A549 (cell line): ENCODE measurements around the gene MAP2K6. TPM values are rescaled to one million over a fixed set of nuclear protein-coding genes. Genes with fewer than 3 reads are reported as not detected.

ENCODE experiments used
- ATAC-seq, 2 experiments: fragments of 200-7000 bp in 1 of 2; fragments of >200 bp in 1 of 2; cut with Nextera tagmentation in 1 of 2; cut with Tn5 transposase in 1 of 2; 3 replicates each; pipeline versions ENCODE4 v1.8.0 to v1.9.1; 2018 to 2020; ENCODE audit warnings: mild to moderate bottlenecking in 1 of 2, moderate library complexity in 1 of 2
- CTCF ChIA-PET: fragments of 300-600 bp; sonication (Branson Sonifier 250); formaldehyde crosslinking; extraction: SDS; loops from one replicate; lab custom pipeline; 2021; ENCODE audit warnings: antibody characterized with exemption, inconsistent platforms; lab: Yijun Ruan, JAX
- POLR2A ChIA-PET: fragments of 350-600 bp; formaldehyde crosslinking; extraction: SDS; loops from one replicate; lab custom pipeline; 2021; ENCODE audit warnings: antibody characterized with exemption, inconsistent platforms; lab: Yijun Ruan, JAX
- DNase-seq, 2 experiments: peaks; one replicate each; pipeline versions ENCODE4 v3.0.0 to v3.0.0-alpha.2; 2011 to 2016; ENCODE audit warnings: low read depth in 1 of 2, low spot score in 1 of 2
- FAIRE-seq: peaks from 2 replicates; lab custom pipeline; 2011; peaks lifted over from hg19 to GRCh38; lab: Jason Lieb, UNC
- H3K27ac ChIP-seq, 2 experiments: fragments of >200 bp; sonication (Bioruptor Twin); formaldehyde crosslinking; 3 replicates each; pipeline ENCODE4 v1.5.1; 2016 to 2017
- H3K4me1 ChIP-seq: fragments of >200 bp; sonication (Bioruptor Twin); formaldehyde crosslinking; 3 replicates; pipeline ENCODE4 v1.6.1; 2016
- H3K4me2 ChIP-seq: fragments of >200 bp; sonication (Bioruptor Twin); formaldehyde crosslinking; 3 replicates; pipeline ENCODE4 v1.6.1; 2016
- H3K4me3 ChIP-seq: fragments of >200 bp; sonication (Bioruptor Twin); formaldehyde crosslinking; 3 replicates; pipeline ENCODE4 v1.5.1; 2016
- H3K9me3 ChIP-seq: fragments of >200 bp; sonication (Bioruptor Twin); formaldehyde crosslinking; 3 replicates; pipeline ENCODE4 v1.6.1; 2016
- CEBPB ChIP-seq, 2 experiments: fragments of >200 bp in 1 of 2; sonication (Bioruptor Twin) in 1 of 2; formaldehyde crosslinking in 1 of 2; IDR thresholded peaks; 2 replicates each; pipeline ENCODE4 v1.6.1; 2012 to 2016
- CHD4 ChIP-seq: fragments of 200-600 bp; sonication (generic); IDR thresholded peaks from 2 replicates; pipeline ENCODE4 v1.6.1; 2016; ENCODE audit warnings: antibody characterized with exemption, mild to moderate bottlenecking, borderline replicate concordance
- EHF ChIP-seq: fragments of 250-450 bp; sonication (Bioruptor Pico); IDR thresholded peaks from 2 replicates; pipeline ENCODE4 v1.5.0; 2020; ENCODE audit warnings: mild to moderate bottlenecking
- EP300 ChIP-seq, 2 experiments: fragments of >200 bp; sonication (Bioruptor Twin); formaldehyde crosslinking; IDR thresholded peaks; 2 replicates in 1 of 2; 3 replicates in 1 of 2; pipeline ENCODE4 v1.6.1; 2016 to 2017
- ESRRA ChIP-seq: fragments of 150-350 bp; IDR thresholded peaks from 2 replicates; pipeline ENCODE4 v1.6.1; 2014; ENCODE audit warnings: mild to moderate bottlenecking, low read length, borderline replicate concordance
- HOXB13 ChIP-seq: fragments of 250-450 bp; sonication (Bioruptor Pico); IDR thresholded peaks from 2 replicates; pipeline ENCODE4 v1.5.0; 2020; ENCODE audit warnings: low read depth, mild to moderate bottlenecking, moderate library complexity
- KDM1A ChIP-seq: fragments of 200-600 bp; sonication (generic); IDR thresholded peaks from 2 replicates; pipeline ENCODE4 v1.6.1; 2016; ENCODE audit warnings: low read depth, mild to moderate bottlenecking
- MAFK ChIP-seq: fragments of 450-650 bp; IDR thresholded peaks from 2 replicates; pipeline ENCODE4 v1.6.1; 2014; ENCODE audit not compliant: partially characterized antibody
- NFE2L2 ChIP-seq: fragments of 150-350 bp; conservative IDR thresholded peaks from 2 replicates; pipeline ENCODE4 v1.6.1; 2014; ENCODE audit warnings: low read length
- NPAS2 ChIP-seq: fragments of 250-450 bp; sonication (Bioruptor Pico); IDR thresholded peaks from 2 replicates; pipeline ENCODE4 v1.8.0; 2022; ENCODE audit warnings: mild to moderate bottlenecking, moderate library complexity, borderline replicate concordance
- RCOR1 ChIP-seq: fragments of 150-350 bp; IDR thresholded peaks from 2 replicates; pipeline ENCODE4 v1.6.1; 2014; ENCODE audit warnings: antibody characterized with exemption, low read length, low read depth
- TP53 ChIP-seq: fragments of 250-450 bp; sonication (Bioruptor Pico); IDR thresholded peaks from 2 replicates; pipeline ENCODE4 v1.5.0; 2021; ENCODE audit warnings: mild to moderate bottlenecking, moderate library complexity
- ZNF302 ChIP-seq: fragments of 250-450 bp; sonication (Bioruptor Pico); IDR thresholded peaks from 2 replicates; pipeline ENCODE4 v1.9.0; 2021; ENCODE audit warnings: inconsistent platforms, mild to moderate bottlenecking, moderate library complexity
- WGBS: methylation state at CpG from one replicate; pipeline ENCODE4 v1.1.6; 2017; ENCODE audit errors: missing lambda C conversion rate; 5-methylcytosine and 5-hydroxymethylcytosine counted together
- polyA plus RNA-seq, 4 experiments: library from polyadenylated mRNA; depleted of rRNA in 3 of 4; stranded (reverse); fragments of >200 nt; fragmentation: RNase III in 1 of 4; extraction: RNeasy Plus Mini Kit Qiagen cat#74134 plus additional on column Dnase treatment in 1 of 4; gene quantifications; 2 replicates in 3 of 4; 3 replicates in 1 of 4; pipeline ENCODE4 v1.2.3, GENCODE V29; 2011 to 2017
- TF ChIP-seq, protein P1 (sequence below): IDR thresholded peaks from 2 replicates; pipeline ENCODE4 v1.6.1; 2012
- TF ChIP-seq, protein P2 (sequence below): fragments of 250-450 bp; sonication (Bioruptor Pico); IDR thresholded peaks from 2 replicates; pipeline ENCODE4 v1.5.0; 2020; ENCODE audit warnings: low read depth, mild to moderate bottlenecking, moderate library complexity
- TF ChIP-seq, protein P3 (sequence below): fragments of >200 bp; sonication (Bioruptor Twin); formaldehyde crosslinking; IDR thresholded peaks from 3 replicates; pipeline ENCODE4 v1.5.1; 2016
- TF ChIP-seq, protein P4 (sequence below): IDR thresholded peaks from 2 replicates; pipeline ENCODE4 v1.6.1; 2012

The MAP2K6 gene
- polyA plus RNA-seq, 2 of the 4 experiments (the other 2 are of a cell fraction) = 20.2 to 20.7 TPM

DNA sequence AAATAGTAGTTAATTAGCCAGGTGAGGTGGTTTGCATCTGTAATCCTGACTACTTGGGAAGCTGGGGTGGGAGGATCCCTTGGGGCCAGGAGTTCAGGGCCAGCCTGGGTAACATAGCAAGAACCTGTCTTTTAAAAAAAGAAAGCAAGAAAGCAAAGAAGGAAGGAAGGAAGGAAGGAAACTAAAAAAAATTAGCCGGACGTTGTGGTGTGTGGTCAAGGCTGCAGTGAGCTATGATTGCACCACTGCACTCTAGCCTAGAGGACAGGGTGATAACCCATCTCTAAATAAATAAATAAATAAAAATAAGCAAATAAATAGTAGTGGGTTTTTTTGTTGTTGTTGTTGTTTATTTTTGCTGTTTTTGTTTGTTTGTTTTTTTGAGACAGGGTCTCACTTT lies 39.3 kb upstream of the MAP2K6 start:
- Histone ChIP-seq H3K27ac (no peak overlapping the region), H3K9me3 (no peaks in the 10 kb centered on the region), H3K4me1 (no peaks in the 10 kb centered on the region), H3K4me3 (no peak overlapping the region), H3K4me2 (no peak overlapping the region)
- 91% methylated on average over 2 of the region's 2 CpGs for WGBS
- no peak for TF ChIP-seq RCOR1
- no peak for TF ChIP-seq TP53 (CRISPR knock-in tag)
- TF ChIP-seq, protein P1, sequence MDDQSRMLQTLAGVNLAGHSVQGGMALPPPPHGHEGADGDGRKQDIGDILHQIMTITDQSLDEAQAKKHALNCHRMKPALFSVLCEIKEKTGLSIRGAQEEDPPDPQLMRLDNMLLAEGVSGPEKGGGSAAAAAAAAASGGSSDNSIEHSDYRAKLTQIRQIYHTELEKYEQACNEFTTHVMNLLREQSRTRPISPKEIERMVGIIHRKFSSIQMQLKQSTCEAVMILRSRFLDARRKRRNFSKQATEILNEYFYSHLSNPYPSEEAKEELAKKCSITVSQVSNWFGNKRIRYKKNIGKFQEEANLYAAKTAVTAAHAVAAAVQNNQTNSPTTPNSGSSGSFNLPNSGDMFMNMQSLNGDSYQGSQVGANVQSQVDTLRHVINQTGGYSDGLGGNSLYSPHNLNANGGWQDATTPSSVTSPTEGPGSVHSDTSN = no peak
- no peak for TF ChIP-seq HOXB13 (CRISPR knock-in tag)
- no peak for TF ChIP-seq ZNF302 (CRISPR knock-in tag)
- no peak for TF ChIP-seq CEBPB (IDR thresholded peaks at IDR 0.05)
- no peak for TF ChIP-seq KDM1A
- DNase-seq (no peak), FAIRE-seq (no peak), ATAC-seq (no peak)
- ChIA-PET CTCF (interaction anchor here (0.6 to 1.2 kb wide), 2 partner anchors 20 to 27 kb away, joined by 3 to 4 read pairs; no protein-coding TSS in a partner anchor), POLR2A (no interaction called here)

DNA sequence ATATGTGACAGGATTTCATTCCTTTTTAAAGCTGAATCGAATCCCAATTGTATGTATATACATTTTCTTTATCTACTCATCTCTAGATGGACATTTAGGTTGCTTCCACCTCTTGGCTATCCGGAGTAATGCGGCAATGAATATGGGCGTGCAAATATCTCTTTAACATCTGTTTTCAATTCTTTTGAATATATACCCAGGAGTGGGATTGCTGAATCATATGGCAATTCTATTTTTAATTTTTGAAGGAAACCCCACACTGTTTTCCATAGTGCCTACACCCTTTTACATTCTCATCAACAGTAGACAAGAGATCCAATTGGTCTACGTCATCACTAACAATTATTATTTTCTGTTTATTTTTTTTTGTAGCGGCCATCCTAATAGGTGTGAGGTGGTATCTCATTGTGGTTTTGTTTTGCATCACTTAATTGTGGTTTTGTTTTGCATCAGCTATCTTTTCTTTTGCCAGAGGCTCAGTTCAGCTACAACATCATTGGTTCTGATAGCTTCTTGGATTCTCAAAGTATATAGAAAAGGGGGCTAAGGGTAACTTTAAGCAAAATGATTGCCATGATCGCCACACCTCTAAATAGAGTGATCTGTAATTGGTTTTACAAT lies 25.6 kb upstream of the MAP2K6 start:
- CTCF ChIA-PET = interaction anchor here (0.7 kb wide), 1 partner anchor 471 kb away, joined by 7 read pairs; no protein-coding TSS in a partner anchor
- DNase-seq (no peak), FAIRE-seq (peak; percentile 82), ATAC-seq (no peak)
- Histone ChIP-seq H3K27ac (no peak overlapping the region), H3K4me1 (peaks cover 13% of the 10 kb centered on the region; the same call in 2 of the 3 replicates), H3K9me3 (no peaks in the 10 kb centered on the region), H3K4me3 (no peak overlapping the region), H3K4me2 (no peak overlapping the region)
- POLR2A ChIA-PET = interaction anchor here (0.7 kb wide), 1 partner anchor 14 kb away, joined by 4 read pairs; no protein-coding TSS in a partner anchor
- WGBS = 71% methylated on average over 7 of the region's 7 CpGs
- TF ChIP-seq NFE2L2 = no peak
- TF ChIP-seq, protein P2, sequence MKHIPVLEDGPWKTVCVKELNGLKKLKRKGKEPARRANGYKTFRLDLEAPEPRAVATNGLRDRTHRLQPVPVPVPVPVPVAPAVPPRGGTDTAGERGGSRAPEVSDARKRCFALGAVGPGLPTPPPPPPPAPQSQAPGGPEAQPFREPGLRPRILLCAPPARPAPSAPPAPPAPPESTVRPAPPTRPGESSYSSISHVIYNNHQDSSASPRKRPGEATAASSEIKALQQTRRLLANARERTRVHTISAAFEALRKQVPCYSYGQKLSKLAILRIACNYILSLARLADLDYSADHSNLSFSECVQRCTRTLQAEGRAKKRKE = no peak

DNA sequence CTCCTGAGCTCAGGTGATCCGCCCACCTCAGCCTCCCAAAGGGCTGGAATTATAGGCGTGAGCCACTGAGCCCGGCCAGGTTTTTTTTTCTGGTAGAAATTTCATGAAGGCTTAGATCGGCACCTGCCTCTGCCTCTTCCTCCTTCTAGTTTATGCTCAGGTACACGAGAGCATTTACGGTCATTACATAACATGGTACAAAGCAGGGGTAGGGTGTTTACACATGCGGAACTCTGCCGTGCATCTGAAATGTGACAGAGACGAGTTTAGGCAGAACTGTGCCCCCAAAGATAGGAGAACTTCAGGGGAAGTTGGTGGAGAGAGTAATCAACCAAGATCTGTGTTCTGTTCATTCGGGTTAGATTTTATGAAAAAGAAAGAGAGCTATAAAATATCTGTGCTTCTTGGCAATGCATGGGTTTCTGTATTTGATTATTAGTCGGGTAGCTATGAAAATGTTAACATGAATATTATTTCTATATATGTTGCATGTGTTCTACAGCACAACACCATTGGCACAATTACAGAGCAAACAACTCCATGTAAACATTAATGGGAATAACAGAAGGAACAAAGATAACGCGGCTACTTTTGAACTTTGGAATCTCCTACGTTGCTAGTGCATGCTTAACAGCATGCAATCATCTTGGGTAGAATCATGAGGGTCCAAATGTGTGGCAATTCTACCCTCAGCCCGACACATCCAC lies 23.5 kb upstream of the MAP2K6 start:
- WGBS = 17% methylated on average over 15 of the region's 15 CpGs
- no peaks in the 10 kb centered on the region for H3K9me3 ChIP-seq
- H3K4me3 ChIP-seq = peak overlapping the region; percentile 21
- peak in 1 of 2 experiments; percentile 45; a peak in 1 of 6 replicates for ATAC-seq
- CTCF ChIA-PET = interaction anchor here (1.3 to 1.5 kb wide), 3 partner anchors 24 to 135 kb away, joined by 3 to 5 read pairs (median 3); no protein-coding TSS in a partner anchor
- FAIRE-seq = no peak
- TF ChIP-seq EP300 (IDR thresholded peaks at IDR 0.05) (no peak), NPAS2 (CRISPR knock-in tag) (no peak), CHD4 (no peak), EHF (CRISPR knock-in tag) (no peak), ESRRA (no peak), MAFK (no peak), NFE2L2 (no peak)
- TF ChIP-seq, protein P3, sequence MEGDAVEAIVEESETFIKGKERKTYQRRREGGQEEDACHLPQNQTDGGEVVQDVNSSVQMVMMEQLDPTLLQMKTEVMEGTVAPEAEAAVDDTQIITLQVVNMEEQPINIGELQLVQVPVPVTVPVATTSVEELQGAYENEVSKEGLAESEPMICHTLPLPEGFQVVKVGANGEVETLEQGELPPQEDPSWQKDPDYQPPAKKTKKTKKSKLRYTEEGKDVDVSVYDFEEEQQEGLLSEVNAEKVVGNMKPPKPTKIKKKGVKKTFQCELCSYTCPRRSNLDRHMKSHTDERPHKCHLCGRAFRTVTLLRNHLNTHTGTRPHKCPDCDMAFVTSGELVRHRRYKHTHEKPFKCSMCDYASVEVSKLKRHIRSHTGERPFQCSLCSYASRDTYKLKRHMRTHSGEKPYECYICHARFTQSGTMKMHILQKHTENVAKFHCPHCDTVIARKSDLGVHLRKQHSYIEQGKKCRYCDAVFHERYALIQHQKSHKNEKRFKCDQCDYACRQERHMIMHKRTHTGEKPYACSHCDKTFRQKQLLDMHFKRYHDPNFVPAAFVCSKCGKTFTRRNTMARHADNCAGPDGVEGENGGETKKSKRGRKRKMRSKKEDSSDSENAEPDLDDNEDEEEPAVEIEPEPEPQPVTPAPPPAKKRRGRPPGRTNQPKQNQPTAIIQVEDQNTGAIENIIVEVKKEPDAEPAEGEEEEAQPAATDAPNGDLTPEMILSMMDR = no peak
- TF ChIP-seq, protein P4, sequence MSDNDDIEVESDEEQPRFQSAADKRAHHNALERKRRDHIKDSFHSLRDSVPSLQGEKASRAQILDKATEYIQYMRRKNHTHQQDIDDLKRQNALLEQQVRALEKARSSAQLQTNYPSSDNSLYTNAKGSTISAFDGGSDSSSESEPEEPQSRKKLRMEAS = no peak
- peak overlapping the region; percentile 64 for H3K4me2 ChIP-seq
- POLR2A ChIA-PET = no interaction called here
- peak overlapping the region in 1 of 2 experiments; percentile 47; a peak in 2 of 6 replicates for H3K27ac ChIP-seq
- no peak for DNase-seq
- peaks cover 13% of the 10 kb centered on the region; the same call in 2 of the 3 replicates for H3K4me1 ChIP-seq
